Trophoblast cell (in vitro differentiated cells and primary cell): ENCODE data around the gene COPB1.

Experiments
- DNase-seq, 2 donors: peaks; one replicate each; pipeline ENCODE4 v3.0.0-alpha.2; 2016
- H2AFZ ChIP-seq: 2 replicates; pipeline ENCODE4 v1.6.1; 2013; ENCODE audit warnings: low read length, moderate library complexity, mild to moderate bottlenecking; ENCODE audit not compliant: insufficient read depth, poor library complexity
- H2AK5ac ChIP-seq: 2 replicates; pipeline ENCODE4 v1.6.1; 2013; ENCODE audit warnings: mild to moderate bottlenecking, low read length
- H2BK120ac ChIP-seq: 2 replicates; pipeline ENCODE4 v1.6.1; 2013; ENCODE audit warnings: low read length, mild to moderate bottlenecking, moderate library complexity; ENCODE audit not compliant: insufficient read depth, poor library complexity
- H2BK12ac ChIP-seq: 2 replicates; pipeline ENCODE4 v1.6.1; 2013; ENCODE audit warnings: mild to moderate bottlenecking, low read length, moderate library complexity
- H2BK5ac ChIP-seq: 2 replicates; pipeline ENCODE4 v1.6.1; 2013; ENCODE audit warnings: low read length, low read depth, moderate library complexity, mild to moderate bottlenecking; ENCODE audit not compliant: poor library complexity
- H3K14ac ChIP-seq: 2 replicates; pipeline ENCODE4 v1.6.1; 2013; ENCODE audit warnings: mild to moderate bottlenecking, low read length
- H3K18ac ChIP-seq: 2 replicates; pipeline ENCODE4 v1.6.1; 2013; ENCODE audit warnings: mild to moderate bottlenecking, low read length
- H3K23ac ChIP-seq: 2 replicates; pipeline ENCODE4 v1.6.1; 2013; ENCODE audit warnings: low read length
- H3K27ac ChIP-seq: 2 replicates; pipeline ENCODE4 v1.5.1; 2013; ENCODE audit warnings: low read depth, mild to moderate bottlenecking, inconsistent platforms, low read length, moderate library complexity
- H3K27me3 ChIP-seq: 2 replicates; pipeline ENCODE4 v1.6.1; 2013; ENCODE audit warnings: inconsistent platforms, mild to moderate bottlenecking, low read length, moderate library complexity; ENCODE audit not compliant: insufficient read depth
- H3K36me3 ChIP-seq, 2 experiments: 1 replicate in 1 of 2; 2 replicates in 1 of 2; pipeline ENCODE4 v1.6.1; 2013; ENCODE audit warnings: low read length in 2 of 2, mild to moderate bottlenecking in 2 of 2, moderate library complexity in 1 of 2; ENCODE audit not compliant: insufficient read depth in 2 of 2, control insufficient read depth in 1 of 2
- H3K4ac ChIP-seq: 2 replicates; pipeline ENCODE4 v1.6.1; 2013; ENCODE audit warnings: low read depth, mild to moderate bottlenecking, low read length, moderate library complexity
- H3K4me1 ChIP-seq, 2 experiments: 1 replicate in 1 of 2; 2 replicates in 1 of 2; pipeline ENCODE4 v1.6.1; 2013; ENCODE audit warnings: low read length in 2 of 2, mild to moderate bottlenecking in 2 of 2, moderate library complexity in 1 of 2; ENCODE audit not compliant: insufficient read depth in 2 of 2, control insufficient read depth in 1 of 2
- H3K4me2 ChIP-seq: 2 replicates; pipeline ENCODE4 v1.6.1; 2013; ENCODE audit warnings: inconsistent platforms, mild to moderate bottlenecking, low read length, moderate library complexity
- H3K4me3 ChIP-seq: 2 replicates; pipeline ENCODE4 v1.5.1; 2013; ENCODE audit warnings: mild to moderate bottlenecking, low read depth, low read length, inconsistent platforms
- H3K79me1 ChIP-seq: one replicate; pipeline ENCODE4 v1.6.1; 2013; ENCODE audit warnings: low read length
- H3K79me2 ChIP-seq: 2 replicates; pipeline ENCODE4 v1.6.1; 2013; ENCODE audit warnings: low read length, mild to moderate bottlenecking; ENCODE audit not compliant: control insufficient read depth, insufficient read depth, poor library complexity
- H3K9ac ChIP-seq: 2 replicates; pipeline ENCODE4 v1.6.1; 2013; ENCODE audit warnings: mild to moderate bottlenecking, low read length
- H3K9me3 ChIP-seq: 2 replicates; pipeline ENCODE4 v1.6.1; 2013; ENCODE audit warnings: low read depth, mild to moderate bottlenecking, control low read depth, inconsistent platforms, low read length; ENCODE audit not compliant: insufficient read depth
- H4K12ac ChIP-seq: 2 replicates; pipeline ENCODE4 v1.6.1; 2013; ENCODE audit warnings: low read depth, mild to moderate bottlenecking, low read length, moderate library complexity
- H4K8ac ChIP-seq: 2 replicates; pipeline ENCODE4 v1.6.1; 2013; ENCODE audit warnings: low read depth, mild to moderate bottlenecking, low read length, moderate library complexity
- H4K91ac ChIP-seq: one replicate; pipeline ENCODE4 v1.6.1; 2013; ENCODE audit warnings: low read depth, mild to moderate bottlenecking, low read length, moderate library complexity
- WGBS: extraction: QIAGEN DNeasy Blood & Tissue Kit; methylation state at CpG from one replicate; pipeline ENCODE4 v1.1.7; 2013; ENCODE audit warnings: missing lambda C conversion rate; ENCODE audit not compliant: insufficient read length, insufficient coverage; ENCODE audit errors: extremely low coverage; 5-methylcytosine and 5-hydroxymethylcytosine counted together

COPB1 gene

DNA sequence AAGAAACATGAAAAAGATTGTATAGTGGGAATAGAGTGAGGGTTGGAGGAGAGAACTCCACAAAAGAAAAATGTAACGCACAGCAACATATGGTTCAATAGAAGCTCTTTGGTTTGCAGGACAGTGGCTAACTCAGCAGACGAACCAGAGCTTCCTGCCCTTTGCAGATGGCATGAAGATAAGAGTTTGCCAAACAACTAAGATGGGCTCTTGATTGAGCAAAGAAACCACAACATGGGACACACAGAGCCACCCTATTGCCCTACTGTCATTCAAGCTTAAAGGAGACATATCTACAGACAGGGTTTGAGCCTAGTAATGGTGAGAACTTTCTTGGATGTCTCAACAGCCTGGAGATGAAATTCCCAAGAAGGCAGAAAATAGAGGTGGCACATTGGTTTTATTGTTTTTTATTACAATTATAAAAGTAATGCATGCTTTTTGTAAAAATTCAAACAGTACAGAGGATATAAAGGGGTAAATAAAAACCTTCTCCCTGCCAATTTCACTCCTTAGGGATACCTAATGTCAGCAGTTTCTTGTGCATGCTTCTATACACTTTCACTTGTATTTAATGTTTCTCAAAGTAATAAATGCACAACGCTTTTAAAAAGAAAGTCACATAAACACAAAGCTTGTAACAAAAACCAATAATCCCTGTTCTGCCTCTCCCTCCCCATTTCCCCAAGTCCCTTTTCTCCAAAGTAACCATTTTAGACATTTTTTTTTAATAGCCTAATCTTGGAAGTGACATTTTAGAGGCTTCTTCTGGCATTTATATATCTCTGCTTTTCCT, 63.7 kb downstream of the COPB1 start:
- no peak overlapping the region for H2BK12ac ChIP-seq
- H3K18ac ChIP-seq: no peak overlapping the region
- no peak overlapping the region for H3K4me2 ChIP-seq
- no peaks in the 10 kb centered on the region for H3K79me2 ChIP-seq
- no peak overlapping the region for H3K27ac ChIP-seq
- no peak overlapping the region for H3K4ac ChIP-seq
- H3K14ac ChIP-seq: no peak overlapping the region
- no peak for DNase-seq
- H4K91ac ChIP-seq: no peak overlapping the region
- no peaks in the 10 kb centered on the region for H3K27me3 ChIP-seq
- H4K12ac ChIP-seq: no peak overlapping the region
- no peak overlapping the region for H2AFZ ChIP-seq
- H4K8ac ChIP-seq: no peak overlapping the region
- no peak overlapping the region for H3K23ac ChIP-seq
- H3K9me3 ChIP-seq: no peaks in the 10 kb centered on the region
- H2AK5ac ChIP-seq: no peak overlapping the region
- no peak overlapping the region for H2BK5ac ChIP-seq
- H3K36me3 ChIP-seq: no peaks in the 10 kb centered on the region
- no peak overlapping the region for H3K9ac ChIP-seq
- H3K4me1 ChIP-seq: peaks cover 0 to 3% of the 10 kb centered on the region in 2 experiments
- no CpG with 5 or more reads among the region's 3 CpGs for WGBS
- H3K79me1 ChIP-seq: no peaks in the 10 kb centered on the region
- H2BK120ac ChIP-seq: no peak overlapping the region
- no peak overlapping the region for H3K4me3 ChIP-seq

DNA sequence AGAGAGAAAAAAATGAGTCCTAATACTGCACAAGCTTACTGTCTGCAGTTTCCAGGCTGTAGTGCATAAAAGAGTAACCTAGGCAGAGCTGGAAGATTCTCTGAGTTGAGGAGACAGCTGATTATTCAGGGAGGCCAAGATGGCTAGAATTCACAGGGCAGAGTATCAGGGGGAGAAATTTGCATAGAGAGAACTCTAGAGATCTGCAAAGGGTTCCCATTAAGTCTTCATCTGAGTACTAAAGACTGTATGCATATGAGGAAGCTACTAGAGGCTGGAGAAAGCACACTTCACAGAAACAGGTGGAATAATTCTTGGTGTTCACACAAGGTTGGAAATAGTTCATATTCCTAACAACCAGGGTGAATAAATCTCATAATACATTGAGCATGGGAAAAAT, 74.0 kb downstream of the COPB1 start:
- no peak overlapping the region for H3K9ac ChIP-seq
- no peak overlapping the region for H3K14ac ChIP-seq
- no peaks in the 10 kb centered on the region for H3K9me3 ChIP-seq
- no peak overlapping the region for H3K4me2 ChIP-seq
- no peak overlapping the region for H2BK120ac ChIP-seq
- H3K4me1 ChIP-seq: peaks cover 10 to 15% of the 10 kb centered on the region in 2 experiments
- H4K91ac ChIP-seq: no peak overlapping the region
- no peak overlapping the region for H4K12ac ChIP-seq
- no peak overlapping the region for H3K4ac ChIP-seq
- H2BK5ac ChIP-seq: no peak overlapping the region
- DNase-seq: no peak
- no peak overlapping the region for H3K27ac ChIP-seq
- no peak overlapping the region for H2AFZ ChIP-seq
- no peak overlapping the region for H2AK5ac ChIP-seq
- no peaks in the 10 kb centered on the region for H3K79me2 ChIP-seq
- H3K4me3 ChIP-seq: no peak overlapping the region
- no peak overlapping the region for H4K8ac ChIP-seq
- H3K36me3 ChIP-seq: peaks cover 0 to 2% of the 10 kb centered on the region in 2 experiments
- peaks cover 6% of the 10 kb centered on the region for H3K79me1 ChIP-seq
- no peak overlapping the region for H3K18ac ChIP-seq
- no peak overlapping the region for H3K23ac ChIP-seq
- no peak overlapping the region for H2BK12ac ChIP-seq
- no peaks in the 10 kb centered on the region for H3K27me3 ChIP-seq

DNA sequence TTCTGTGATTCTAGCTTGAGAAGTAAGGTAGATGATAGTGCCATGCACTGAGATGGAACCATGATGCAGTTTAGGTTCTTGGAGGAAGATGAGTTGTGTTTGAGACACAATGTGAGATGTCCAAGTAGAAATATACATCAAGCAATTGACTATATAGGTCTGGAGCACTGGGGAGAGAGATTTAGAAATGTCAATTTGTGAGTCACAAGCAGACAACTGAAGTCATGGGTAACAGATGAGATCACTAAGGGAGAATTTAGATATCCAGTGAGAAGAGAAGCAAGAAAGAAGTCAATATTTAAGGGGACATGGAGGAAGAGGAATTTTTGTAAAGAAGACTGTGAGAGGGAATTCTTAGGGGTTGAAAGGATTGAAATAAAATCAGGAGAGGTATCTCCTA, 75.5 kb downstream of the COPB1 start:
- Histone ChIP-seq H4K8ac (no peak overlapping the region), H2AFZ (no peak overlapping the region), H2BK5ac (no peak overlapping the region), H4K91ac (no peak overlapping the region), H4K12ac (no peak overlapping the region), H3K9me3 (no peaks in the 10 kb centered on the region), H3K4ac (no peak overlapping the region), H3K27me3 (no peaks in the 10 kb centered on the region), H2BK12ac (no peak overlapping the region), H3K18ac (no peak overlapping the region), H2BK120ac (no peak overlapping the region), H3K14ac (no peak overlapping the region), H2AK5ac (no peak overlapping the region), H3K9ac (no peak overlapping the region), H3K4me3 (no peak overlapping the region), H3K36me3 (peaks cover 0 to 2% of the 10 kb centered on the region in 2 experiments), H3K27ac (no peak overlapping the region), H3K4me1 (peaks cover 10 to 15% of the 10 kb centered on the region in 2 experiments), H3K23ac (no peak overlapping the region), H3K4me2 (no peak overlapping the region), H3K79me2 (no peaks in the 10 kb centered on the region), H3K79me1 (peaks cover 6% of the 10 kb centered on the region)
- peak in 1 of 2 donors; percentile 43 for DNase-seq

DNA sequence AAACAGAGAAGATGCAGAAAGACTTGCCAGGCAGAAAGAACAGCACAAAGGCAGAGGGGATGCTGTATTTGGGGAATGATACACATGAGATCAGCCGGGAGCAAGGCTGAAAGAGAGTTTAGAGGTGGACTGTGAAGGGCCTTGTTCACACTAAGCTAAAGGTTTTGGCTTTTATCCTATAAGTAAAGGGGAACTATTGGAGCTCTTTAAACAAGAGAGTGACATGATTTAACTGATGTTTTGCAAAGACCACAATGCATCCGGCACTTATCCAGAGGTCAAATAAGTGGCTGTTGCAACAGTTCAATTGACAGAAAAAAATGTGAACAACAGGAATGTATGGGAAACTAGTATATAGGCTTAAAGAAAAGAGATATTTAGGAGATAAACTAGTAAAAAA, 76.0 kb downstream of the COPB1 start:
- WGBS: no CpG with 5 or more reads among the region's 2 CpGs
- H4K8ac ChIP-seq: no peak overlapping the region

More for the DNA sequence above, 76.0 kb downstream of the COPB1 start:
- no peak overlapping the region for H2BK120ac ChIP-seq
- H3K23ac ChIP-seq: no peak overlapping the region
- H3K27me3 ChIP-seq: no peaks in the 10 kb centered on the region
- H2BK5ac ChIP-seq: peak overlapping the region; percentile 47
- peaks cover 6% of the 10 kb centered on the region for H3K79me1 ChIP-seq
- H3K4me1 ChIP-seq: peaks cover 10 to 15% of the 10 kb centered on the region in 2 experiments
- H3K4ac ChIP-seq: no peak overlapping the region
- H2BK12ac ChIP-seq: no peak overlapping the region
- no peak overlapping the region for H2AFZ ChIP-seq
- DNase-seq: no peak
- peaks cover 0 to 2% of the 10 kb centered on the region in 2 experiments for H3K36me3 ChIP-seq
- no peak overlapping the region for H3K4me2 ChIP-seq
- H3K79me2 ChIP-seq: no peaks in the 10 kb centered on the region
- H3K4me3 ChIP-seq: no peak overlapping the region
- H3K18ac ChIP-seq: no peak overlapping the region
- no peak overlapping the region for H3K9ac ChIP-seq
- no peak overlapping the region for H2AK5ac ChIP-seq
- H3K9me3 ChIP-seq: no peaks in the 10 kb centered on the region
- H3K27ac ChIP-seq: no peak overlapping the region
- peak overlapping the region; percentile 33 for H4K91ac ChIP-seq
- H4K12ac ChIP-seq: no peak overlapping the region
- H3K14ac ChIP-seq: no peak overlapping the region
